ENCODE results near the gene TLCD5.

Gene TLCD5

DNA sequence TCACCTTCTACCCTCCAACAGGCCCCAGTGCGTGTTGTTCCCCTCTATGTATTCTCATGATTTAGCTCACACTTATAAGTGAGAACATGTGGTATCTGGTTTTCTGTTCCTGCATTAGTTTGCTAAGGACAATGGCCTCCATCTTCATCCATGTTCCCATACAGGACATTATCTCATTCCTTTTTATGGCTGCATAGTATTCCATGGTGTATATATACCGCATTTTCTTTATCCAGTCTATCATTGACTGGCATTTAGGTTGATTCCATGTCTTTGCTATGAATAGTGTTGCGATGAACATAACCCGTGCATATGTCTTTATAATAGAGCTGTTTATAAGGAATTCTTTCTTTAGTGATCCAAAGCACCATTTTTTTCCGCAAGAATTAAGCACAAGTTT, 28.5 kb upstream of the TLCD5 start:
- TF ChIP-seq, protein P1, sequence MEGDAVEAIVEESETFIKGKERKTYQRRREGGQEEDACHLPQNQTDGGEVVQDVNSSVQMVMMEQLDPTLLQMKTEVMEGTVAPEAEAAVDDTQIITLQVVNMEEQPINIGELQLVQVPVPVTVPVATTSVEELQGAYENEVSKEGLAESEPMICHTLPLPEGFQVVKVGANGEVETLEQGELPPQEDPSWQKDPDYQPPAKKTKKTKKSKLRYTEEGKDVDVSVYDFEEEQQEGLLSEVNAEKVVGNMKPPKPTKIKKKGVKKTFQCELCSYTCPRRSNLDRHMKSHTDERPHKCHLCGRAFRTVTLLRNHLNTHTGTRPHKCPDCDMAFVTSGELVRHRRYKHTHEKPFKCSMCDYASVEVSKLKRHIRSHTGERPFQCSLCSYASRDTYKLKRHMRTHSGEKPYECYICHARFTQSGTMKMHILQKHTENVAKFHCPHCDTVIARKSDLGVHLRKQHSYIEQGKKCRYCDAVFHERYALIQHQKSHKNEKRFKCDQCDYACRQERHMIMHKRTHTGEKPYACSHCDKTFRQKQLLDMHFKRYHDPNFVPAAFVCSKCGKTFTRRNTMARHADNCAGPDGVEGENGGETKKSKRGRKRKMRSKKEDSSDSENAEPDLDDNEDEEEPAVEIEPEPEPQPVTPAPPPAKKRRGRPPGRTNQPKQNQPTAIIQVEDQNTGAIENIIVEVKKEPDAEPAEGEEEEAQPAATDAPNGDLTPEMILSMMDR (IDR thresholded peaks at IDR 0.05; ENCODE audit: low read depth, low read length, missing control alignments), result no peak
- no peak for DNase-seq (ENCODE audit: extremely low read depth, low read depth)
- no peak overlapping the region for H3K4me3 ChIP-seq (replicated peaks; ENCODE audit: low read depth, low read length)

DNA sequence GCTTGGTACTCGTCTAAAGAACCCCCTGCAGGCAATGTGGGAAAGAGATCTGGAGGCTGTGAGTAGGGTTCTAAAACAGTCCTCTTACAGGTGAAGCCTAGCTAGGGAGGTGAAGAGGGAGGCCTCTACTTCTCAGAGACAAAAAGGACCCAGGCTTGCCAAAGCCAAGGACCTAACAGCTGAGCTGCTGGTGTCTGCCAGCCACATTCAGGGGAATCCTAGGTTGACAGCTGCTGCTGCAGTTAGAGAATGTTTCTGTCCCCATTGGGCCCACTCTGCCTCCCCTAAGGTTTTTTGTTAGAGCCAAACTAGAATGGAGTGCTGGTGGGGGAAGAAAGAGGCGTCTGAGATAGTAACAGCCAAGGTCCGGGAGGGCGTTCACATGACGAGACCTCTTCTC, 26.6 kb upstream of the TLCD5 start:
- TF ChIP-seq, protein P1 (IDR thresholded peaks at IDR 0.05; ENCODE audit: low read depth, low read length, missing control alignments), result no peak
- DNase-seq (ENCODE audit: extremely low read depth, low read depth), result no peak
- no peak overlapping the region for H3K4me3 ChIP-seq (replicated peaks; ENCODE audit: low read depth, low read length)

DNA sequence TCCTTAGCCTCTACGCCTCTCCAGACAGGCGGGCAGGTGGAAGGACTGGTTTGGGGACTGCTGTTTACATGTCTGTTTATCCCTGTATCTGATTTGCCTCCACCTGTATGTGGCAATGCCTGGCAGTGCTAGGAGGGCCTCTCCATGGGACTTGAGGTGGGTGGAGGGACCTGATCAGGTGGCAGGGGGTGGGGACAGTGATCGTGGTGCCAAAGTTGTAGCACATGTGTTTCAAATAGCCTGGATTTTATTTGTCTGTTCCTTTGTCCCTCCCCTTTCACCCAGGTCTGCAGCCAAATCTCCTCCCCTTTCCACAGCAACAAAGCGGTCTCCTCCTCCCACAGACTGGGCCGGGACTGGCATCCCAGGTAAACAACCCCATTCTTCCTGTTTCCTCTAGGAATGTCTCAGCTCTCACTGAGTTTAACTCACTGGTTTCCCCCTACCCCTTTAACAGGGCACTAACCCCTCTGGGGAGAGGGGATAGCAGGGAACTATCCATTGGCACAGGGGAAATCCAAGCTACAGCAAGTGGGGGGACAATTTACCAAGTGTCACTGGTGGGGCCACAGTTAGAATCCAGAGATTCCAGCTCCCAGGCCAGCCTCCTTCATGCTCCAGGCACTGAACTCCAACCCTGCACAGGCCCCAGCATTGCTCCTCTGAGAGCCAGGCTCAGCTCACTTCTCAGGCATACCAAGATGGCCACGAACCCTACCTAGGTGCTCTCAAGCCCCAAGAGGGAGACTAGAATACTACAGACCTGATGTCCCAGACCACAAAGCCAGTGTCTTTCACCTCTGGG, 22.9 kb upstream of the TLCD5 start:
- DNase-seq (ENCODE audit: extremely low read depth, low read depth), result no peak
- TF ChIP-seq, protein P1 (IDR thresholded peaks at IDR 0.05; ENCODE audit: low read depth, low read length, missing control alignments), result no peak

DNA sequence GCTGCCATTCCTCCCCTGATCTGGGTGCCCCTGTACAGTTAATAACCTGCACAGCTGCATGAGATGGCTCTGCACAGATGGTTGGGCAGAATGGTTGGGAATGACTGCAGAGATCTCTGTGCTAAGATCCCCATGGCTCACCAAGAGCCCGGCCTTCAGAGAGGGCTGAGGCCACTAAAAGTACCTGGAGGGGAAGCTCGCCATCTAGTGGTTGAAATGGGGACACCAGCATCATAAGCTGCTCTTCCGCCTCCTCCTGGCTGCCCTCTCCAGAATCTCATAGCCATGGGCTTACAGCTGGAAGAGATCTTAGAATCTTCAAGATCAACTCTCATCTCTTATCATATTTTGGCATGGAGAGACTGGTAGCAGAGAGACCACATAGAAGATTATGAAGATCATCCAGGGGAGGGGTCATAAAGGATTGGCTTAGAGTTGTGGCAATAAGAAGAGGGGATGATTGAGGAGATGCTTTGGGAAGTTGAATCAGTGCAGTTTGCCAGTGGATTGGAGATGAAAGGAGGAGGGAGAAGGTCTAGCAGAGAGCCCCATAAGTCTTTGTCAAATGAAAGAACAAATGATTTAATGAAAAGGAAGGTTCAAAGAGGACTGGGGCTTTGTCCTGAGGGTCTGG, 22.0 kb upstream of the TLCD5 start:
- DNase-seq (ENCODE audit: extremely low read depth, low read depth), result no peak
- TF ChIP-seq, protein P1 (IDR thresholded peaks at IDR 0.05; ENCODE audit: low read depth, low read length, missing control alignments), result no peak
- no peak overlapping the region for H3K4me3 ChIP-seq (replicated peaks; ENCODE audit: low read depth, low read length)

More for the DNA sequence above, 22.9 kb upstream of the TLCD5 start:
- no peak overlapping the region for H3K4me3 ChIP-seq (replicated peaks; ENCODE audit: low read depth, low read length)

DNA sequence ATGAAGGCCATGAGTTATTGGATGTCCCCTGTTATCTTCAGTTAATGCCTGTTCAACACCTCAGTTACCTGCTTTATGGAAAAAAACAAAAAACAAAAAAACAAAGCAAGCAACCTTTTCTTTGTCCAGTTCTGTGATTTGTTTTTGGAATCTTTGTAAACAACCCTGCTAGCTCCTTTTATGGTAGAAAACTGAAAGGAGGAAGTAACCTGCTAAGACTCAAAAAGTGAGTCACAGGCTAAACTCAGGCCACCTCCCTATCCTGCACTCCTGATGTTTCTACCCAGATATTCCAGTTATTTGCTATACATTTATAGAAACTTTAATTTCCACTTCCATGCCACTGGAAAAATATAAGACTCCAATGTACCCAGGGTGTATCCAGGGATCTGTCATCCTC, 20.6 kb upstream of the TLCD5 start:
- DNase-seq (ENCODE audit: extremely low read depth, low read depth), result no peak
- TF ChIP-seq, protein P1 (IDR thresholded peaks at IDR 0.05; ENCODE audit: low read depth, low read length, missing control alignments), result no peak
- no peak overlapping the region for H3K4me3 ChIP-seq (replicated peaks; ENCODE audit: low read depth, low read length)

DNA sequence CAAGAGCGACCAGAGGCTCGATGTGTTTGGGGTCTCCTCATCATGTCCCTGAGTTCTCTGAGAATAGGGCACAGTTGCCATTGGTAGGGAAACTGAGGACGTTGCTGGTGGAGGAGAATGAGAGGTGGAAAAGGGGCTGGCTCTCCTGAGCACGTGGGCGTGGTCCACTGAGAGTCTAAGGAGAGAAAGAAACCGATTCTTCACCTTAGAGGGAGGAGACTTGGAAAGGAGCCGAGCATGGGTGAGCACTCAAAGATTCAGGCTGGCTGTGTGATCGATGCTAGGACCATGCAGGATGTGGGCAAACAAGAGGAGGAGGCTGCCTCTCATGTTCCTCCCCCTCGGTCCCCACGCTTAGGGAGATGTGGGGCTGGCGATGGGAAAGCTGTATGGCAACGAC, 19.8 kb upstream of the TLCD5 start:
- H3K4me3 ChIP-seq (replicated peaks; ENCODE audit: low read depth, low read length), result no peak overlapping the region
- TF ChIP-seq, protein P1 (IDR thresholded peaks at IDR 0.05; ENCODE audit: low read depth, low read length, missing control alignments), result no peak
- DNase-seq (ENCODE audit: extremely low read depth, low read depth), result no peak
